HL-60 (cell line): ENCODE measurements around the gene MTPN.

ENCODE experiments used
- DNase-seq, 2 experiments: peaks; one replicate each; pipeline ENCODE4 v3.0.0-alpha.2; 2010 to 2020; ENCODE audit warnings: low read depth in 1 of 2, low spot score in 1 of 2
- H3K27ac ChIP-seq: fragments of 250-450 bp; sonication (Bioruptor Pico); replicated peaks from 2 replicates; pipeline ENCODE4 v1.5.1; 2020; ENCODE audit warnings: mild to moderate bottlenecking, moderate library complexity
- H3K27me3 ChIP-seq: fragments of 250-450 bp; sonication (Bioruptor Pico); 2 replicates; pipeline ENCODE4 v1.5.1; 2021; ENCODE audit warnings: mild to moderate bottlenecking, moderate library complexity; ENCODE audit not compliant: insufficient read depth, poor library complexity, severe bottlenecking
- H3K4me3 ChIP-seq: replicated peaks from 2 replicates; pipeline ENCODE4 v1.5.1; 2011; ENCODE audit warnings: mild to moderate bottlenecking, control low read depth, low read length; ENCODE audit not compliant: insufficient read depth
- GABPA ChIP-seq: IDR thresholded peaks from 2 replicates; pipeline ENCODE4 v1.6.1; 2012; ENCODE audit warnings: low read depth
- POLR2AphosphoS5 ChIP-seq: IDR thresholded peaks from 2 replicates; pipeline ENCODE4 v1.6.1; 2012; ENCODE audit warnings: low read depth
- SPI1 ChIP-seq: IDR thresholded peaks from 2 replicates; pipeline ENCODE4 v1.6.1; 2012; ENCODE audit warnings: low read depth, mild to moderate bottlenecking, borderline replicate concordance
- TF ChIP-seq, protein P1 (sequence below): IDR thresholded peaks from one replicate; pipeline ENCODE4 v1.5.1; 2011; ENCODE audit warnings: low read length, control low read depth, inconsistent platforms; ENCODE audit not compliant: insufficient read depth
- TF ChIP-seq, protein P2 (sequence below): IDR thresholded peaks from 2 replicates; pipeline ENCODE4 v1.6.1; 2012; ENCODE audit warnings: low read depth; ENCODE audit not compliant: insufficient replicate concordance

Gene MTPN

DNA sequence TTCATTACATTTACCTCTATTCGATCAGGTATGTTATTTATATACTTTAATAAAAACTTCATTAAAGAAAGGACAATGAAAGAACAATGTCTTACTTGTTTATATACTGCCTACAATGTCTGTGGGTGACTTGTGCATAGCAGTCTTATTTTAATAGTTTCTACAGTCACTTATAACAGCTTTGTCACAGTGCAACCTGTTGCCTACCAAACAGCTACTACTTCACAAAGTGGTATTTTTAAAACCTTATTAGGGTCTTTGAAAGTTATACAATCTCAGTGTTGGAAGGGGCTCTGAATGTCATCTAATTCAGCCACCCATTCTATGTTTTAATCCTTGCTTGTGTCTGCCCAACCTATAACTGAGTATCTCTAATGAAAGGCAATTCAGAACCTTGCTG is 19.0 kb downstream of the MTPN start:
- Histone ChIP-seq H3K27me3 (no peaks in the 10 kb centered on the region), H3K4me3 (no peak overlapping the region), H3K27ac (no peak overlapping the region)
- TF ChIP-seq, protein P1, sequence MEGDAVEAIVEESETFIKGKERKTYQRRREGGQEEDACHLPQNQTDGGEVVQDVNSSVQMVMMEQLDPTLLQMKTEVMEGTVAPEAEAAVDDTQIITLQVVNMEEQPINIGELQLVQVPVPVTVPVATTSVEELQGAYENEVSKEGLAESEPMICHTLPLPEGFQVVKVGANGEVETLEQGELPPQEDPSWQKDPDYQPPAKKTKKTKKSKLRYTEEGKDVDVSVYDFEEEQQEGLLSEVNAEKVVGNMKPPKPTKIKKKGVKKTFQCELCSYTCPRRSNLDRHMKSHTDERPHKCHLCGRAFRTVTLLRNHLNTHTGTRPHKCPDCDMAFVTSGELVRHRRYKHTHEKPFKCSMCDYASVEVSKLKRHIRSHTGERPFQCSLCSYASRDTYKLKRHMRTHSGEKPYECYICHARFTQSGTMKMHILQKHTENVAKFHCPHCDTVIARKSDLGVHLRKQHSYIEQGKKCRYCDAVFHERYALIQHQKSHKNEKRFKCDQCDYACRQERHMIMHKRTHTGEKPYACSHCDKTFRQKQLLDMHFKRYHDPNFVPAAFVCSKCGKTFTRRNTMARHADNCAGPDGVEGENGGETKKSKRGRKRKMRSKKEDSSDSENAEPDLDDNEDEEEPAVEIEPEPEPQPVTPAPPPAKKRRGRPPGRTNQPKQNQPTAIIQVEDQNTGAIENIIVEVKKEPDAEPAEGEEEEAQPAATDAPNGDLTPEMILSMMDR = no peak
- no peak for TF ChIP-seq POLR2AphosphoS5
- TF ChIP-seq, protein P2, sequence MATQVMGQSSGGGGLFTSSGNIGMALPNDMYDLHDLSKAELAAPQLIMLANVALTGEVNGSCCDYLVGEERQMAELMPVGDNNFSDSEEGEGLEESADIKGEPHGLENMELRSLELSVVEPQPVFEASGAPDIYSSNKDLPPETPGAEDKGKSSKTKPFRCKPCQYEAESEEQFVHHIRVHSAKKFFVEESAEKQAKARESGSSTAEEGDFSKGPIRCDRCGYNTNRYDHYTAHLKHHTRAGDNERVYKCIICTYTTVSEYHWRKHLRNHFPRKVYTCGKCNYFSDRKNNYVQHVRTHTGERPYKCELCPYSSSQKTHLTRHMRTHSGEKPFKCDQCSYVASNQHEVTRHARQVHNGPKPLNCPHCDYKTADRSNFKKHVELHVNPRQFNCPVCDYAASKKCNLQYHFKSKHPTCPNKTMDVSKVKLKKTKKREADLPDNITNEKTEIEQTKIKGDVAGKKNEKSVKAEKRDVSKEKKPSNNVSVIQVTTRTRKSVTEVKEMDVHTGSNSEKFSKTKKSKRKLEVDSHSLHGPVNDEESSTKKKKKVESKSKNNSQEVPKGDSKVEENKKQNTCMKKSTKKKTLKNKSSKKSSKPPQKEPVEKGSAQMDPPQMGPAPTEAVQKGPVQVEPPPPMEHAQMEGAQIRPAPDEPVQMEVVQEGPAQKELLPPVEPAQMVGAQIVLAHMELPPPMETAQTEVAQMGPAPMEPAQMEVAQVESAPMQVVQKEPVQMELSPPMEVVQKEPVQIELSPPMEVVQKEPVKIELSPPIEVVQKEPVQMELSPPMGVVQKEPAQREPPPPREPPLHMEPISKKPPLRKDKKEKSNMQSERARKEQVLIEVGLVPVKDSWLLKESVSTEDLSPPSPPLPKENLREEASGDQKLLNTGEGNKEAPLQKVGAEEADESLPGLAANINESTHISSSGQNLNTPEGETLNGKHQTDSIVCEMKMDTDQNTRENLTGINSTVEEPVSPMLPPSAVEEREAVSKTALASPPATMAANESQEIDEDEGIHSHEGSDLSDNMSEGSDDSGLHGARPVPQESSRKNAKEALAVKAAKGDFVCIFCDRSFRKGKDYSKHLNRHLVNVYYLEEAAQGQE = no peak
- no peak for TF ChIP-seq SPI1
- TF ChIP-seq GABPA = no peak
- no peak for DNase-seq

DNA sequence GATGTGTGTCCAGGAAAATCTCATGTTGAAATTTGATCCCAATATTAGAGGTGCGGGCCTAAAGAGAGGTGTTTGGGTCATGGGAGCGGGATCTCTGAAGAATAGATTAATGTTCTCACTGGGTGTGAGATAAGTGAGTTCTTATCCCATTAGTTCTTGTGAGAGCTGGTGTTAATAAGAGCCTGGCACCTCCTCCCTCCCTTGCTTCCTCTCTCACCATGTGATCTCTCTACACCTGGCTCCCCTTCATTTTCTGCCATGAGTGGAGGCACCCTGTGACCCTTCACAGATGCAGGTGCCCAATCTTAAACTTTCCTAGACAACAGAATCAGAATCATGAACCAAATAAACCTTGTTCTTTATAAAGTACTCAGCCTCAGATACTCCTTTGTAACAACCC is 19.5 kb downstream of the MTPN start:
- TF ChIP-seq, protein P1 = no peak
- TF ChIP-seq POLR2AphosphoS5 (no peak), SPI1 (no peak), GABPA (no peak)
- TF ChIP-seq, protein P2 = no peak
- no peak for DNase-seq
- Histone ChIP-seq H3K4me3 (no peak overlapping the region), H3K27ac (no peak overlapping the region), H3K27me3 (no peaks in the 10 kb centered on the region)

DNA sequence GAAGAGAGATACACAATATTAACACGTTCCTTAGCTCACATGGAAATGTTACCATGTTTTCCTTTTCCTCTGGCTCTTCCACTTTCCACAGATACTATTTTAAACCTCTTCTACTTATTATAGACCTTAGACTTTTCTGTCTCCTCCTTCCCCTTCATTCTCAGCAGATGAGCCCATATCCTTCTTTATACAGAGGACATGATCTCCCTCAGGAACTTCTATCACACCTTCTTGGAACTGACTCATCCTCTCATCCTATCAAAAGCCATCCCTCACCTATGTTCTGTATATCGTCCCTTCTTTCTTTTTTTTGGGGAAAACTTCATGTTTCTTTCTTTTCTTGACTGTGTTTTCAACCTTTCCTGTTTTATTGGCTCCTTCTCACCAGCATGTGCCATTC is 20.8 kb downstream of the MTPN start:
- no peak for DNase-seq
- H3K27ac ChIP-seq = no peak overlapping the region
- TF ChIP-seq GABPA (no peak), POLR2AphosphoS5 (no peak), SPI1 (no peak)
- TF ChIP-seq, protein P1 = no peak
- TF ChIP-seq, protein P2 = no peak
- no peak overlapping the region for H3K4me3 ChIP-seq
- H3K27me3 ChIP-seq = no peaks in the 10 kb centered on the region
